Left ventricle myocardium superior (tissue), 1 donor: ENCODE data around the gene RBM7. TPM values are rescaled to one million over a fixed set of nuclear protein-coding genes. Genes with fewer than 3 reads are reported as not detected.

Source experiments
- ATAC-seq: fragments of 200-7000 bp; cut with Tn5 transposase; one replicate; pipeline ENCODE4 v1.9.1; 2020; ENCODE audit warnings: mild to moderate bottlenecking, moderate library complexity
- DNase-seq: peaks from one replicate; pipeline ENCODE4 v3.0.0-alpha.2; 2020
- intact Hi-C: fragments of 100-400 bp; cut with micrococcal nuclease; formaldehyde crosslinking; loops from one replicate; pipeline ENCODE4 v1.11.0; 2022
- long read RNA-seq: library from polyadenylated mRNA; unstranded; transcript quantifications from one replicate; pipeline ENCODE4 v2.0.0, GENCODE V29; 2021
- total RNA-seq: library from RNA; stranded (reverse); fragmentation: NEBNext Ultra II Directional; extraction: Animal tissue kit (Norgen Biotek cat#: 25700); gene quantifications from one replicate; pipeline ENCODE4 v1.2.1, GENCODE V29; 2021
- donor health status: DM: no; HTN: yes; CAD: no; lungs with severe emphysema.

The RBM7 gene, protein sequence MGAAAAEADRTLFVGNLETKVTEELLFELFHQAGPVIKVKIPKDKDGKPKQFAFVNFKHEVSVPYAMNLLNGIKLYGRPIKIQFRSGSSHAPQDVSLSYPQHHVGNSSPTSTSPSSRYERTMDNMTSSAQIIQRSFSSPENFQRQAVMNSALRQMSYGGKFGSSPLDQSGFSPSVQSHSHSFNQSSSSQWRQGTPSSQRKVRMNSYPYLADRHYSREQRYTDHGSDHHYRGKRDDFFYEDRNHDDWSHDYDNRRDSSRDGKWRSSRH
- 20.4 TPM for total RNA-seq
- long read RNA-seq, full-length matches to known transcripts = 58 of 58 reads
- long read RNA-seq, partial matches to known transcripts = 0 of 58 reads
- long read RNA-seq, other reads (novel, unspliced or antisense) = 0 of 58 reads

DNA sequence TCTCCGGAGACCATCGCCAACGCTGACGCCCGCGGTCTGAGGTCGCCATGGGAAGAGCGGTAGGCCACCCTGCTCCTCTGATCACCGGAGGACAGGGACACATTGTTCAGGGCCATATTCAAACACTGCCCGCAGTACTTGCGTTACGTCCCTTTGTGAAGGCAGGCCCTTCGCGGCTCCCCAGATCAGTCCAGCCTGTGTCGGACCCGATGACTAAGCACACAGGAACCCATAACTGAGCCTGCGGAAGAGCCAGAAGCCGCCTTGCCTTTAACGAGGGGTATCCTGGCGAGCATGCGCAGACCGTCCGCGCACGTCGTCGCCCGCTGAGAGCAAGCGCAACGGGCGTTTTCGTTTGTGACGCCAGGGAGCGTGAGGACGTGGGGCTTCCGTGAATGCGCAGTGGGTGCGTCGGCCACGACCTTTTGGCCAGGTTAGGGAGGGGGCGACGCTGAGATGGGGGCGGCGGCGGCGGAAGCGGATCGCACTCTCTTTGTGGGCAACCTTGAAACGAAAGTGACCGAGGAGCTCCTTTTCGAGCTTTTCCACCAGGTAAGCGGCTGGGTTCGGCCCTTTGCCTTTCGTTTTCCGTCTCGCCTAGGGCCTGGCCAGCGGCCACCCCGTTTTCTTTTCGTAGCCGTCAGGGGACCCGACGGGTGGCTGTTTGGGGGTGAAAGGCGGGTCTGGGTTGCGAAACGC, at the start of gene RBM7, which contains the start of gene C11orf71:
Gene RBM7 (plus strand): TSS at position 451 of the 699 bp plus-strand sequence. CDS start 6 bp downstream, at position 457.
Gene C11orf71 (minus strand): TSS at position 296 of the 699 bp plus-strand sequence. CDS start 180 bp downstream, at position 116.
- intact Hi-C loops = no loop called here
- DNase-seq (peak; percentile 99), ATAC-seq (peak; percentile 97)

DNA sequence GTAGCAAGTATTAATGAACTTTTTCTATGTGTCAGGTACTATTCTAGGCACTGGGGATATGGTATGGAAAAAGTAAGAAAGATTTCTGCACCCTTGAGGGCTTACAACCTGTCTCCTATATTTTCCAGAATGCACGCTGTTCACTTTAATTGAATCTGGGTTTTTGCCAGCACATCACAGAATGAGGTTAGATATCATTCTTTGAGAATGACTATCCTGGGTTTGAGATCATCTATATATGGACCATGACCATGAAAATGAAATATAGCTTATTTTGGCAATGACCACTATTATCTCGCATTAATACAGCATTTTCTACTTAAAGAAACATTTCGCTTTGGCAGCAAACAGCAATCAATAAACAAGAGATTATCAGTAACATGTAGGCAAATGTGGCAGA, 47.0 kb upstream of the RBM7 start:
- no peak for ATAC-seq
- no peak for DNase-seq
- intact Hi-C loops = no loop called here

DNA sequence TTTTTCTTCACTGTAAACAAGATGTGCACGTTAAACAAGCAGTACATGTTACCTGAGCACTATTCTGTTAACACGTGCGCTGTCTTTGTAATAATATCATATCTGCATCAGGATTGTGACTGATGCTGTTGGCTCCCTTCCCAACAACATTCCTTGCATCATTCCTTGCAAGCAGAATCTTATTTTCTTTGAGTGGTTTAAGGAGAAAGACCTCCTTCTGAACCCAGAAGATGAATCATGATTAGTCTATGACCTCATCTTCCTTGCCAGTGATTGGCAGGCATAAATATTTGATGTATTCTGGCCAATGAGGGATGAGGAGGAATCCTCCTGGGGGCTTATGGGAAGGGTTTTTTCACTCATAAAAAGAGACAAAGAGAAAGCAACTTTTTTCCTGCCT, 46.4 kb upstream of the RBM7 start:
- intact Hi-C loops = no loop called here
- ATAC-seq (no peak), DNase-seq (no peak)

DNA sequence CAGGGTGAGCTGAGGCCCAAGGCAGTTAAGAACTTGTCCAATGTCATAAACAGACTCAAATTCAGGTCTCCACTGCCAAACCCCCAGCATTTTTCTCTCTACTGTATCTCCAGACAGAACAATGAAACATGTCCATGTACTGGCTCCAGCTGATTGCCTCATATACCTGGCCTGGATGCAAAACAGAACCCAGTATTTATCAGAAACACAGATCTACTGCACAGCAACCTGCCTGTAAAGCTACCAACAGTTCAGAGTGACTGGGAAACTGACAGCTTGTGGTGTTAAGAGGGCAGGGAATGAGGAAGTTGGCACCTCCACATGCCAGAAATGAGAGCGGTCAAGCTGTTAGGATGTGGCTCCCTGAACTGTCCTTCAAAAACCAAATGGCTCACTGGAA, 41.8 kb upstream of the RBM7 start:
- ATAC-seq (no peak), DNase-seq (no peak)
- intact Hi-C loops = no loop called here

DNA sequence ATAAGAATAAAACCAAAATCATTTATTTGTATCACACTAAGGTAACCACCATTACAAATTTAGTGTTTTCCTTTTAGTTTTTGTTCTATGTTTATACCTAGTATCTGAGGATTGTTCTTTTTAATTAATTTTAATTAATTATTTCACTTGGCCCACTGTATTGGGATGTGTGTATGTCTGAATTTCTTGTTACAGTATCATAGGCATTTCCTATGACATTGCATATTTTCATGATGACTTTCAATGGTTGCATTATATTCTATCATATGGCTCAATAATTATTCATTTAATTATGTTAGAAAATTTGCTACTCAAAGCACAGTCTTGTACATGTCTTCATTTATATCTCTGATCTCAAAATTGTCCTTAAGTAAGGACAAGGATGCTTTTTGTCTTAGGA, 41.1 kb upstream of the RBM7 start:
- ATAC-seq (no peak), DNase-seq (no peak)
- intact Hi-C loops = no loop called here

DNA sequence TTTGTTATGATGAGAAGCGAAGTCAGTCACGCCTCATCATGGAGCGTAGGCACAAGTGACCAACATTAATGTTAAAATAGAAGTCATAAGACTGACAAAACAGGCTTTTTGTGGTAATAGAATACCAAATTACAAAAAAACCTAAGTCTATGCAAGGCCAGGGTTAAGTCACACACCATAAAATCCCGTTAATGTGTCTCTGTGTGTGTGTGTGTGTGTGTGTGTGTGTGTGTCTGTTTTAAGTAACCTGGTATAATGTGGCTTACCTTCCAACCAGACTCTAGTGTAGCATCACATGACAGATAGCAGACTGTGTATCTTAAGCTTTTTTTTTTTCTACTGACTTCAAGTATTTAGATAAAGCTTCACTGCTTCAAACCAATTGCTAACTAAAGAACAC, 38.1 kb upstream of the RBM7 start:
- DNase-seq (no peak), ATAC-seq (no peak)
- intact Hi-C loops = no loop called here

DNA sequence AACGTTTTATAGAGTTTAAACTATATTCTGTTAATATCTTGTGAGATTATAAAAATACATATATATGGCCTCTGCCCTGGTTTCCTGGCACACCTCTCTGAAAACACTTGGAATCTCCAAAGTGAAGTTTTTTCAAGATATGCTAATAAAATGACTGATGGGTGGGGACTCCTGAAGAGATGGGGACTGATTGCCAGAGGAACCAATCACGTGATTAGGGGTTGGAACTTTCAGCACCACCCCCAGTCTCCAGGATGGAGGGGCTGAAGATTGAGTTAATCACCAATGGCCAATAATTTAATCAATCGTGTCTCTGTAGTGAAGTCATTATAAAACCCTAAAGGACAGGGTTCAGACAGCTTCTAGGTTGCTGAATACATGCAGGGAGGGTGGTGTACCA, 37.5 kb upstream of the RBM7 start:
- intact Hi-C loops = no loop called here
- no peak for DNase-seq
- ATAC-seq = no peak

DNA sequence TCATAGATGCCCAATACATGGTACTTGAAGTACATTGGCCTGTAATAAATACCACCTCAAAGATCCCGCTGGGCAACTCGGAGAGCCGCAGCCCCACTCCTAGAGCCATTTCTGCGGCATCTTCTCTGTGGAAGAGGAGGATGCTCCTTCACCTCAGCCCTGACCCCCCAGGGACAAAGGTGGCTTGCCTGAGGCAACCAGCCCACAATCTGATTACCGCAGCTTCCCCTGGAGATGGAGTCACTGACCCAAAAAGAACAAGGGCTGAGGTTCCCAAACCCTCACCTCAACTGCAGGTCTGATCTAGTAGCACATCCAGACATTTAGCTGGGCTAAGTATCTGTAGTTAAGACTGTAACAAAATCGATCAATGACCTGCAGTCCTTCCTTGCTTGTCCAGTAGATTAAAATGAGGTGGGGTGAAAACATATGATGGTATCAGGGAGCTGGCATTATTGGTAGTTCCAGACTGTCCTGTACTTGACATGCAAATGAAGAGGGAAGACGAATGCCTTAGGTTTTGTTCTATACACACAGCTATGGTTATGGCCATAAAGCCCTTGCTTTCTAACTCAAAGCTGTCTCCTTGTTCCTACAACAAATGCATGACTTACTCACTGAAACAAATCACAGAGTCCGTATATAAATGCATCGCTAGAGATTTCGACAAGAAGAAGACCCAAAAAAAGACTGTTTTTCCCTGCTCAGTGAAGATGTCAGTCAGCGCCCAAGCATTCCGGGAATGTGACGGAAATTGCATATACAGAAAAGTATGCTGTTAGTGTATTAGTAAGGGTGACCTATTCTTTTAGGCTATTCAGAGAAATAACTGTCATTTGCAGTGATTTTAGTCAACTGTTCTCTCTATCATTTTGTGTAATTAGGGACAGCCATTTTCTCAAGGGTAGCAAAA, 33.9 kb upstream of the RBM7 start:
- intact Hi-C loops = no loop called here
- ATAC-seq (no peak), DNase-seq (no peak)

DNA sequence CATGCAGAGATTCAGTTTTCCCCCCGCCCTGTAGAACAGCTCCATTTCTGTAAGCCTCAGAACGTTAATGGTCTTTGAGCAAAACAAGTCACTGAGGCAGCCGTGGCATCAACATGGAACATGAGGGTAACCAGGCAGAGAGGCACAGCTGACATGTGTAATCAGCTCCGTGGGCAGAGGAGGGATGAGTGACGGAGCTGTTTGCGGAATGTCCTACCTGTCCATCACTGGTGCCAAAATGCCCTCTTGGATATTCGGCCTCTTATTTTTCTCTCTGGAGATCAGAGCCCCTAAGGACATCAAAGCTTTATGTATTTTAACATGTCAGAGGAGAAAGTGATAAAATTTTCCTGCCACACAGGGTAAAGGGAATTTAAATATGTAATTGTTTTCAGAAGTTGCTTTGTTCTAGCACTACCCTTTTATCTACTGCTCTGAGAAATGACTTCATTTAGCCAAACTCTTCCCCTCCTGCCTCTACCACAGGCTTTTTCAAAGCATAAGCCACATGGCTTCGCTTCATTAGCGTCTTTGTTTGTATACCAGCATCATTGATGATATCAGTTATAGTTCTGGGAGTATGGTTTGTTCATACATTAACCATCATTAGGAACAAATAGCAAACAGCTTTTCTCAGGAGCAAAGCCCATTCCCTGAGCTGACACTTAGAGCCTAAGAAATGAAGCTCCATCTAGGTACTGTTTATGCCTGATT, 33.1 kb upstream of the RBM7 start:
- ATAC-seq (no peak), DNase-seq (no peak)
- intact Hi-C loops = no loop called here

DNA sequence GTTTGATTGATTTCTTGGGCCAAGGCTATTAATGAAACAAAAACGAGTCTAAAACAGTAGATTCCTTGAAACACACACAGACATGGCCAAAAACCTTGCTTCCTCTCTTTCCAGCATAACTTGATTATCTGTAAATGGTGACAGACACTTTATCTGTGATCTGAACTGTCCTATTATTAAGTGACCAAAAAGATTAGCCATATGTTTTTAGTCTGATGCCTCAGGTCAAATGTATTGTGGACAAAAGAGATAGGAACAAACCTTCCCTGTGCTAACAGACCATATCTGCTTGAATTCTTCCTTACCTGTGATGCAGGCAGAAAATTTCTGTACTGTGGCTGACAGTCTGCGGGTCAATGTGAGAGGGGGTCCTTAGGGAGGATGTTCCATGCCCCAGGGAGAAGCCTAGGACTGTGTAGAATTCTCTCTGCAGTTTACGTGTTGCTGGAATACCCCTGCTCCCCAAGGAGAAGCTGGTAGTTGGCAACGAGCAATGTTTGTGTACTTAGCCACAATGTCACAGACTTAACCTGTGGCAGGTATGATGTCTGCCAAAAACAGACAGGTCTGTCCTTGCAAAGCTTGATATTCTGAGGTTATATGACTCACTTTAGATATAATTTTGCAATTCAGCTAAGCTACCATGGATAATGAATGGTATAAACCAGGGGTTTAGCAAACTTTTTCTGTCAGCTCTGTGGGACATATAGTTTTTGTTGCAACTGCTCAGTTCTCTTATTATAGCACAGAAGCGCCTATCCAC, 31.4 kb upstream of the RBM7 start:
- no peak for DNase-seq
- no peak for ATAC-seq
- intact Hi-C loops = no loop called here

DNA sequence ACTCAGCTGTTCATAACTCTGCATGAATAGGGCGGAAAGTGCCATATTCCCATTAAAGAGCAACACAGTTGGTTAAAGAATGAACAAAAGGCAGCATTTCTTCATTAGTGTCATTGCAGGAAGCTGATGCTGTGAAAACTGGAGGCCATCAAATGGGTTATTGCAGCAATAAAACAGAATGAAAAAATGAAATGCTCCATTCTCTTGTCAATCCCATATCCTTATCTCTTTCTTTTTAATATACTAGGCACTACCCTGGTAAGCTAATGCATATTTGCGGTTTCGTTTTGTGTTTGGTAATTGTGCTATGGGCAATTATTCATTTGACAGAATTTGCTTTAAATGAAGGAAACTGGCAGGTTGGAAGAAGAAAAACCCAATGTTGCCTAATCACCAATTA, 25.4 kb upstream of the RBM7 start:
- ATAC-seq (no peak), DNase-seq (no peak)
- intact Hi-C loops = no loop called here

DNA sequence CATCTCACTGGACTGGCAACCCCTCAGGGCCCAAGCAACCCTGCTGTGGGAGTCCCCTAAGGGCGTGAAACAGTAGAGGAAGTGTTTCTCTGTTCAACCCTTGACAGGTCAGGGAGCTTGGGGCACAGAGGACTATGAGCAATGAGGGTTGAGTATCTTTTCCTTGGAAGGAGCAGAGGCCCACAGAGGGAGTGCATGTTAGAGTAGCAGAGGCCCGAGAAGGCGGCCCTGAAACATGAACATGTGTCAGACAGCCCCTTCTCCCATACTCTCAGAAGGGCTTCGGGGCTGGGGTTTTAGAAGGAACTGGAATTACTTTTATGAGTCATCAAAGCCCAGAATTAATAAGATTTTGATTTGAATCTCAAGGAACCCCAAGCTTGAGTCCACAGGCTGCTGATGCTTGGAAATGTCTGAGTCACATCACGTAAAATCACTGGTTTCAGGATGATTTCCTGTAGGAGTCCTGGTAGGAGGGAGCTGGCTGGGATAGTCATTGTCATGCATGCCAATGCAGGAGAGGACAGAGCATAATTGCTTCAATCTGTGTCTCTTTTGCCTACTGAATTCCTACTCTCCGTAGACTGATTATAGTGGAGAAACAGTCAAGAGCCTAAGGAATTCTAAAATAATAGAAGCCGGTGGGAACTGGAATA, 22.7 kb upstream of the RBM7 start:
- DNase-seq (no peak), ATAC-seq (no peak)
- intact Hi-C loops = no loop called here

DNA sequence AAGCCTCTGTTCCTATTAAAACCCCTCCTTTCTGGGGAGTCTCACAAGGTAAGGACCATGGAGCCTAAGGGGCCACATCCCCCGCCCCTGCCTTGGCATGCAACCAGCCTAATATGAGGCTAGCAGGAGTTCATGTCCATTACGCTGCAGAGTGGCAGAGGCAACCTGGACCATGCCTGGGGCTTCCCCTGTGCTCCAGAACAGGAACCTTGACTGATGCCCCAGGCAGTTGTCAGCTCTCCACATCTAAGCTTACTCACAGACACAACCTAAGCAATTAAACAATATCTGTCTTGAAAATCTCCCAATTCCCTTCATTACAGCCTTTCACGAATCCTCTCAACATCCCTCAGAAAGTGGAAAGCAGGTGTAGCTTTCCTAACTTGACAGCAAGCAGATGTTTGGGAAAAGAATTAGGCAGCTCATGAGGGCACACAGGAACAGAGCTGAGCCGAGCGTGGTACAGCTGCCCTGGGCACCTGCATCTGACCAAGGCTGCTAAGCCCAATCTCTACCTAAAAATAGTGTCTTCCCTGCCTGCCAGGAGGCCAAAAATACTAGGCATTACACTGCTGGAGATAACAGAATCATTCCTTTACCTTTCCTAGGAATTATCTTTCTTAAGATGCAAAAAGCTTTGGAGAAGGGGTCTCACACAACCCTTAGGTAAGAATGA, 20.9 kb upstream of the RBM7 start:
- intact Hi-C loops = no loop called here
- ATAC-seq (peak; percentile 85), DNase-seq (peak; percentile 33)

DNA sequence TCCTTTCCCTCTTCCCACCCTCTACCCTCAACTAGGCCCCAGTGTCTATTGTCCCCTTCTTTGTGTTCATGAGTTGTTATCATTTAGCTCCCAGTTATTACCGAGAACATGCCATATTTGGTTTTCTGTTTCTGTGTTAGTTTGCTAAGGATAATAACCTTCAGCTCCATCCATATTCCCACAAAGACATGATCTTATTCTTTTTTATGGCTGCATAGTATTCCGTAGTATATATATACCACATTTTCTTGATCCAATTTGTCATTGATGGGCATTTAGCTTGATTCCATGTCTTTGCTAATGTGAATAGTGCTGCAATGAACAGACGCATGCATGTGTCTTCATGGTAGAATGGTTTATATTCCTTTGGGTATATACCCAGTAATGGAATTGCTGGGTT, 18.0 kb upstream of the RBM7 start:
- intact Hi-C loops = no loop called here
- no peak for ATAC-seq
- DNase-seq = no peak

DNA sequence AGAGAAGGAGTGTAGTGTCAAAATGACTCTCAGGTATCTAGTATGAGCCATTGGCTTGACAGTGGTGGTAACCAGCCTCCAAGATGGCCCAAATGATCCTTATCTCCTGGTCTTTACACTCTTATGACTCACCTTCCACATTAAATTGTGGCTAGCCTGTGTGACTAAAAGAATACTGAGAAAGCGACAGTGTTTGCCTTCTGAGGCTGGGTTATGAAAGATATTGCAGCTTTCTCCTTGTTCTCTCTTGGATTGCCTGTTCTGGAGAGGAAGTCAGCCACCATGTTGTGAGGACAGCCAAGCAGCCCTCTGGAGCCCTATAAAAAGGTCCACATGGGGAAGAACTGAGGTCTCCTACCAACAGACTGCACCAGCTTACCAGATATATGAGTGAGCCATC, 16.0 kb upstream of the RBM7 start:
- intact Hi-C loops = no loop called here
- ATAC-seq (no peak), DNase-seq (no peak)

DNA sequence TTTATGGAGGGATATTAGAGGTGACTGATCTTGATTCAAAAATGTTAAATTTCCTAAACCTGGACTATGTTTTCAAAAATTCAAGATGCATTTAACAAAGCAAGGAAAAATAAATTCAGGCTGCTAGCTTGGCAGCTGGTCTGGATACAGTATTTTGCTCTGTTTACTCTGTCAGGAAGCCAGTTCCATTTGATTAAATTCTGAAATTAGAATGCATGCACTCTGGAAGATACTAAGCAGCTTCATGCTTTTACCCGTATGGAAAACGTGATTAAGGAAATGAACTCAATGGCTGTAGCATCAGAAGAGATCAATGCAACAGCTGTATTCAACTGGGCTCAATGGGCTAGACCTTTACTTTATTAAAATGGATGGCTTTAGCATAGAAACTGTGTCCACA, 14.3 kb upstream of the RBM7 start:
- intact Hi-C loops = no loop called here
- DNase-seq (no peak), ATAC-seq (no peak)

DNA sequence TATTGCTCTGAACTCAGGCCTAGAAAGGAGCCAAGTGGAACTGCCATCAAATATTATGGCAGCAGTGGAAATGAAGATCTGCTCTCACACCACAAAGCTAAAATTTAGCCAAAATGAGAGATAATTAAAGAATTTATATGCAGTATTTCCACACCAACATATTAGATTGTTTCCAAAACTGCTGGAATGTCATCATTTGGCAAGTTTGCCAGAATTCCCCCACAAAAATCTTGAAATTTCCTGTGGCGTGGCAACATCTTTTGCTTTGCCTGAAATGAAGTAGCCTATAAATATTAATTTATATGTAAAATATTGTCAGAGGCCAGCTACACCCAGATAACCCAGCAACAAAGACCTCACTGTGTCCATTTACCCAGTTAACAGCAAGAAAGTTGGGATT, 13.9 kb upstream of the RBM7 start:
- intact Hi-C loops = no loop called here
- ATAC-seq = no peak
- no peak for DNase-seq
